ENCODE data around the gene MLH1.

Gene MLH1

DNA sequence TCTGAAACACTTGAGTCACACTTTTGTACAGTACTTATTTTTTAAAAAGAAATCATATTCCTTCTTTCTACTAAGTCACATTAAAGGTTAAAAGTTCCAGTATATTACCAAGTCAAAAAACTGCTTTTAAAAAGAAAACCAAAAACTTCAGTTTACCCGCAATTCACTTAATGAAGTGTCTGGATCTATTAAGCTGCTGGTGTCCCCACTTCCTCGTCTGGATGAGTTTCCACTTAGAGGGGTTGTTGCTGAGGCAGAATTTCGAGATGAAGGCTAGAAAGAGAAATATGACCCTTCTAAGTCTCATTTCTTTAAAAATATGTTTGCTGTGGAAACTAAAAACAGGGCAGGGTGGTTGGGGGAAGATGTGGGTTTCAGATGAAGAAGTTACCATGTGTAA, 101.3 kb downstream of the MLH1 start:
- DNase-seq (ENCODE audit: low spot score) = no peak

DNA sequence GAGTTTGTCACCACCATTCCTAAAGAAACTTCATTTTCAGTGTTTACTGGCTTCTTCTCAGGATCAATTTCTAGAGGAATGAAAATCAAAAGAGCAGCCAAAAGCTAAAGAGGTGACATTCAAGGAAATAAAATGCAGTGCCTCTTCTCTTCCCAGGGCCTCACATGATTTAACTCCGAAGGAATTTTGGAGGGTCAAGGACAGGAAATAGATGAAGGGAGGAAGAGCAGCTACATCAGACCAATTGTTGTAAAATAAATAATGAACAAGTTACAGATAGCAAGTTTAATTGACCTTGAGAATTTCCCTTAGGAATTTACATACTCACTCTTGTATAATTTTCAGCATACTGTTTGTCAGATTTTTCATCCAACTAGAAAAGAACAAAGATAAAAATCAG, 103.0 kb downstream of the MLH1 start:
- no peak for DNase-seq (ENCODE audit: low spot score)

DNA sequence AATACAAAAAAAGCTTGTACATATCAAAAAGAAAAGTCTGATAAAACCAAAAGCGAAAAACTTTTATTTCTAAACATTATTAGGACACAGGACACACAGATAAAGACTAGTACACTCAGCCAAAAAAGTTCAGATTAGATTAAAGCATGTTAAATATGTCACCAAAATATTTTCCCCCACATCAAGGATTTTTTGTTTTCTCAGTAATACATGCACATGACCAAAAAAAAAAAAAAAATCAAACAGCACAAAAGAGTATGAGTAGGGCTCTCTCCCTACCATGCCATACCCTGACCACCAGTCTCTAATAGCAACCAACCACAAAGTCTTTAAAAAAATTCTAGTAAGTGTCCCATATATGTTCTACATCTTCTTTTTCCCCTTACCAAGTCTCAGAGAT, 103.7 kb downstream of the MLH1 start:
- no peak for DNase-seq (ENCODE audit: low spot score)

DNA sequence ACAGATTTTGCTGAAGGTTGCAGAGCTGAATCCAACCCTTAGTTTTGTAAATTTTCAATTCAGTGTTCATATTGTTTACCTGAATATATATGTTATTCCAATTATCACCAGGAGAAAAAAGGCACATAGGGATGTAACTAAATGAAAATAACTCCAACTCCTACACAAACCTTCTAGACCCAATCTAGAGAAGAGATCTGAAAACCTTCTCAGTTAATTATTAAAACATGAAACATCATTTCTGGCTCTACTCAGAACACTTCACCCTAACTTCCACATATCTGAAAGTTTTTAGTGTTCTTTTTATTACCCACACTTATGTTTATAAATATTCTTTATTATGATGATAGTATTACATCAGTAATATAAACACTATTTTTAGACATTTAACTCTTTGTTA, 104.5 kb downstream of the MLH1 start:
- no peak for DNase-seq (ENCODE audit: low spot score)

DNA sequence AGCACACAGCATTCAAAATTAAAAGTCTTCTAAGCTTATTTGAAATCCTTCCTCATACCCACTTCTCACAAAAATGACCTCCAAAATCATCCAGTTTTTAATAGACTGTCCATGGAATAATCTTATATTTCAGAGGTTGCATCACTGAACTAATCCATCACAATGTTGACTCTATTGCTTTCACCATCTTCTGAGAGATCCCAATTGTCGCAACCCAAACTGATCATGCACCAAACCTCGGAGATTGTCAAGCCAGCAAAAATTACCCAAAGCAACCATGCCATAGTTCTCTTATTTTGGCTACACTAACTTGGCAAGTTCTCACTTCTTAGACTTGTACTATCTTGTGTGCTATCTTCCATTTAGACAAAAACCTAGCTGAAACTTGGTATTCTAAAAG, 105.6 kb downstream of the MLH1 start:
- DNase-seq (ENCODE audit: low spot score) = no peak

DNA sequence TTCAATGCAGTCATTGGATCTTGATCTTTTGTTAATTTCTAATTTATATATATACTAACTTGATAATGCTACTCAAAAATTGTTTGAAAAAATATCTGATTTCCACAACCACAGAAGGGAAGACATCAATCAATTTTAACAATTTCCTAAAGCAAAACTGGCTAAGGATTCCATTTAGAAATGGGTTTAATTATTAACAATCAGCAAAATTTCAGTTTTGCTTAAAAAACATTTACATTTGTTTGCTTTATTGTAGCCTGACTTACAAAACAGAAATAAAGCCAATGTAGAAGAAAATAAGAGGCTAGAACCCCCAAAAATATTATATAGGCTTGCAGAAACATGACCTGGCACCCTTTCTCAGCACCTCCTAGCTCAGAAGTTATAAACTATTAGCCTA, 106.2 kb downstream of the MLH1 start:
- DNase-seq (ENCODE audit: low spot score) = no peak

DNA sequence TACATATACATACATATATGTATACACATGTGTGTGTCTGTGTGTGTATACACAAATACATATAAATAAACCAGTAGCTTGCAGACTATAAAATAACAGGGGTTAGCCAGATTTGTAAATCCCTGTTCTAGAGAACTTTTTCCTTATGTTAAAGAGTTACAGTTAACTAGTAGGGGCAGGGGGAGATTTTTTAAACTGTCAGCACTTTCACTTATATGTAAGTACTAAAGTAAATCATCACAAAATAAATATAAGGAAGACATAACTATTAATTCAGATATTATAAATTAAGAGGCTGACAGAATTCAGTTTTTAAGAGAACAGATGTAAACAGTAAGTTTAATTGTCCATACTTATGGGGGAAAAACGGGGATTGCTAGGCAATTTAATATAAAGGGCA, 107.1 kb downstream of the MLH1 start:
- DNase-seq (ENCODE audit: low spot score) = no peak

Measured in putamen (tissue), 1 donor.